BJ (cell line): Measurements from ENCODE around the gene CFAP65. TPM values are rescaled to one million over a fixed set of nuclear protein-coding genes. Genes with fewer than 3 reads are reported as not detected.
A peak's percentile ranks its signal among the peaks of the same experiment; 100 is the strongest.

Experiments
- CTCF ChIA-PET: fragments of 350-600 bp; formaldehyde crosslinking; extraction: SDS; loops from one replicate; lab custom pipeline; 2021; ENCODE audit warnings: antibody characterized with exemption, inconsistent platforms; lab: Yijun Ruan, JAX
- POLR2A ChIA-PET: fragments of 300-600 bp; sonication (Branson Sonifier 250); formaldehyde crosslinking; extraction: SDS; loops from one replicate; lab custom pipeline; 2021; ENCODE audit warnings: antibody characterized with exemption; lab: Charles Lee
- DNase-seq: peaks from one replicate; pipeline ENCODE4 v3.0.0-alpha.2; 2011; ENCODE audit warnings: low read depth
- H3K27me3 ChIP-seq: 2 replicates; pipeline ENCODE4 v1.6.0; 2011; ENCODE audit warnings: low read length; ENCODE audit not compliant: control insufficient read depth, insufficient read depth
- H3K36me3 ChIP-seq: 2 replicates; pipeline ENCODE4 v1.5.1; 2011; ENCODE audit warnings: low read length; ENCODE audit not compliant: control insufficient read depth, insufficient read depth
- H3K4me3 ChIP-seq: 2 replicates; pipeline ENCODE4 v1.5.1; 2011; ENCODE audit warnings: low read depth, mild to moderate bottlenecking, control low read depth, low read length
- polyA plus RNA-seq: library from polyadenylated mRNA; depleted of rRNA; stranded (reverse); fragments of >200 nt; gene quantifications from 2 replicates; pipeline ENCODE4 v1.2.3, GENCODE V29; 2011
- TF ChIP-seq, protein P1 (sequence below): IDR thresholded peaks from 2 replicates; pipeline ENCODE4 v1.5.1; 2011; ENCODE audit warnings: low read depth, mild to moderate bottlenecking, control low read depth, inconsistent platforms, low read length, moderate library complexity; ENCODE audit not compliant: insufficient read depth

The CFAP65 gene
- polyA plus RNA-seq, 1 experiment: not detected

DNA sequence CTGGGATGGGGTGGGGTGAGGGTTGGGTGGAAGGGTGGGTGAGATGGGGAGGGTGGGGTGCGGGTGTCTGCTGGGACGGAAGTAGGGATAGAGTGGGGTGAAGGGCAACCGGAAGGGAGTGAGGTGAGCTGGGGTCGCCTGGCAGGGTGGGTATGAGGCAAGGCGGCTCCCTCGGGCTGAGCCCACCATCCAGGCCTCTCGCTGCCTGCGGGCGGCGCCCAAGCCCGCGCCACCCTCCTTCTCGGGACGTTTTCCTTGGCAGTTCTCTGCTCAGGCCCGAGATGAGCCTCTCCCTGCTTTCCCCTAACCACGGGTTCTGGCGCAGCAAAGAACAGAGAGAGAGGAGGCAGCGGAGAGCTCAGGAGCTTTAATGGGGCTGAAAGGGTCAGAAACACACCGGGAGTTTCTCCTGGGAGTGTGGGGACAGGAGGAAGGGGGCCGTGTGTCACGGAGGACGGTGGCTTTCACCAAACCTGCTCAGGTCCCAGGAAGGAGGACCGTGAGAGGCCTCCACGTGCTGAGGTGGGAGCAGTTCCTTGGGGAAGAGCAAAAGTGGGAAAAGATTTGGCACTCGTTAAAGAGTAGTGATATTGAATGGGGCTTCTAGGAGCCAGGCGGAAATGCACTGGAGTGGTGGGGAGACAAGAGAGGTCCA, 60.5 kb downstream of the CFAP65 start:
- TF ChIP-seq, protein P1, sequence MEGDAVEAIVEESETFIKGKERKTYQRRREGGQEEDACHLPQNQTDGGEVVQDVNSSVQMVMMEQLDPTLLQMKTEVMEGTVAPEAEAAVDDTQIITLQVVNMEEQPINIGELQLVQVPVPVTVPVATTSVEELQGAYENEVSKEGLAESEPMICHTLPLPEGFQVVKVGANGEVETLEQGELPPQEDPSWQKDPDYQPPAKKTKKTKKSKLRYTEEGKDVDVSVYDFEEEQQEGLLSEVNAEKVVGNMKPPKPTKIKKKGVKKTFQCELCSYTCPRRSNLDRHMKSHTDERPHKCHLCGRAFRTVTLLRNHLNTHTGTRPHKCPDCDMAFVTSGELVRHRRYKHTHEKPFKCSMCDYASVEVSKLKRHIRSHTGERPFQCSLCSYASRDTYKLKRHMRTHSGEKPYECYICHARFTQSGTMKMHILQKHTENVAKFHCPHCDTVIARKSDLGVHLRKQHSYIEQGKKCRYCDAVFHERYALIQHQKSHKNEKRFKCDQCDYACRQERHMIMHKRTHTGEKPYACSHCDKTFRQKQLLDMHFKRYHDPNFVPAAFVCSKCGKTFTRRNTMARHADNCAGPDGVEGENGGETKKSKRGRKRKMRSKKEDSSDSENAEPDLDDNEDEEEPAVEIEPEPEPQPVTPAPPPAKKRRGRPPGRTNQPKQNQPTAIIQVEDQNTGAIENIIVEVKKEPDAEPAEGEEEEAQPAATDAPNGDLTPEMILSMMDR: 0 out of 2 replicates have a peak, but pooled peaks have one; percentile 15
- no peak for DNase-seq
- Histone ChIP-seq H3K4me3 (no peak overlapping the region), H3K36me3 (no peaks in the 10 kb centered on the region), H3K27me3 (peaks cover 59% of the 10 kb centered on the region)
- POLR2A ChIA-PET: no interaction called here
- CTCF ChIA-PET: interaction anchor here (0.6 to 4.0 kb wide), 40 partner anchors 9 to 314 kb away, joined by 3 to 44 read pairs (median 4); partner anchors contain the start of gene CDK5R2

GRCh38 chr2:218979846-218980734, 61.2 kb downstream of the CFAP65 start:
- ChIA-PET POLR2A (no interaction called here), CTCF (interaction anchor here (0.6 to 4.0 kb wide), 50 partner anchors 8 to 315 kb away, joined by 3 to 44 read pairs (median 4); partner anchors contain the start of gene CDK5R2)
- TF ChIP-seq, protein P1: peak; percentile 97
- Histone ChIP-seq H3K27me3 (peaks cover 53% of the 10 kb centered on the region), H3K4me3 (no peak overlapping the region), H3K36me3 (no peaks in the 10 kb centered on the region)
- no peak for DNase-seq

DNA sequence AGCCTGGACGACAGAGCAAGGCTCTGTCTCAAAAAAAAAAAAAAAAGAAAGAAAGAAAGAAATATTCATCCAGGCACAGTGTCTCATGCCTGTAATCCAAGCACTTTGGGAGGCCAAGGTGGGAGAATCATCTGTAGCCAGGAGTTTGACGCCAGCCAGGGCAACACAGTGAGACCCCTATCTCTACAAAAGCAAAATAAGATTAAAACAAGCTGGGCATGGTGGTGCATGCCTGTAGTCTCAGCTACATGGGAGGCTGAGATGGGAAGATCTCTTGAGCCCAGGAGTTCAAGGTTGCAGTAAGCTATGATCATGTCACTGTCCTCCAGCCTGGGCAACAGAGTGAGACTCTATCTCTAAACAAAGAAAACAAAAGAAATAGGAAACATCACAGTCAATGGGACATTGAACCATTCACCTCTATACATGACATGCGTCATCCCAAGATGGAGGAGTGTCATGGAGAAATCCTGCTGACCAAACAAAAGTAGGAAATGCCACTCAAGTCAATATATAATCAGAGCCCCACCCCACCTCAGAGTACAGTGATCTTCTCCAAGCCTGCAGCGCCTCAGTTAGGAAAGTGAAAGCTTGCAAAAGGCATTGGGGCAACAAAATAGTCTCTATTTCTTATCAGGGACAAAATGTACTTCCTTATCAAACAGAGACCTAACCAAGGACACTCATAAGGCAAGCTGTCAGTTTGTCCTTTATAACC, 66.1 kb downstream of the CFAP65 start:
- CTCF ChIA-PET: interaction anchor here (0.7 to 2.9 kb wide), 4 partner anchors 13 to 54 kb away, joined by 3 to 10 read pairs (median 6); no protein-coding TSS in a partner anchor
- peaks cover 23% of the 10 kb centered on the region for H3K27me3 ChIP-seq
- no peaks in the 10 kb centered on the region for H3K36me3 ChIP-seq
- TF ChIP-seq, protein P1: no peak
- POLR2A ChIA-PET: interaction anchor here (0.7 kb wide), 1 partner anchor 140 kb away, joined by 12 read pairs; no protein-coding TSS in a partner anchor
- DNase-seq: no peak
- H3K4me3 ChIP-seq: no peak overlapping the region

DNA sequence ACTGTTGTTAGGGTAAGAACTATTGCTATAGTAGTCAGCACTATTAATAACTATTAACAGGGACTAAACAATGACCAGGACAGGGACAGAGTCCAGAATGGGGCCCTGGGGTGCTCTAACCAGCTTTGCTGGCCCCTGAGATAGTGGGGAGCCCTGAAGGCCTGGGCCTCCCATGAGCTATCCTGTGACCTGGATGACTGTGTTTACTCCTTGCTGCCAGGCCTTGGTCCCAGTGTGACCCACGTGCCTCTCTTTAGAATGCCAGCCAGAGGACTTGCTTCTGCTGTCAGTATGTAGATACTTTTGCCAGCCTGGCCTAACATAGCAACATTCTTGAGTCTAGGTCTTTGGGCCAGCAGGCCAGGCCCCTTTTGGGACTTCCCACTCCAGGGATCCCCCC, 70.4 kb downstream of the CFAP65 start:
- DNase-seq: no peak
- TF ChIP-seq, protein P1: no peak
- CTCF ChIA-PET: interaction anchor here (0.6 to 2.3 kb wide), 2 partner anchors 9 to 80 kb away, joined by 3 to 10 read pairs; no protein-coding TSS in a partner anchor
- Histone ChIP-seq H3K27me3 (peaks cover 9% of the 10 kb centered on the region), H3K36me3 (no peaks in the 10 kb centered on the region), H3K4me3 (no peak overlapping the region)
- POLR2A ChIA-PET: no interaction called here
